Cardiac fibroblast (primary cell): Measurements from ENCODE around the gene PC.
A peak's percentile ranks its signal among the peaks of the same experiment; 100 is the strongest.

Experiments
- DNase-seq, 2 donors: peaks; one replicate each; pipeline versions ENCODE4 v3.0.0 to v3.0.0-alpha.2; 2010; ENCODE audit warnings: low read depth in 2 of 2
- H3K4me3 ChIP-seq, 2 donors: replicated peaks in 1 of 2; 1 replicate in 1 of 2; 2 replicates in 1 of 2; pipeline ENCODE4 v1.5.1; 2011; ENCODE audit warnings: low read depth in 2 of 2, low read length in 2 of 2, mild to moderate bottlenecking in 2 of 2, moderate library complexity in 1 of 2
- TF ChIP-seq, protein P1 (sequence below): IDR thresholded peaks from one replicate; pipeline ENCODE4 v1.5.1; 2011; ENCODE audit warnings: low read depth, mild to moderate bottlenecking, low read length, inconsistent platforms

Gene PC

DNA sequence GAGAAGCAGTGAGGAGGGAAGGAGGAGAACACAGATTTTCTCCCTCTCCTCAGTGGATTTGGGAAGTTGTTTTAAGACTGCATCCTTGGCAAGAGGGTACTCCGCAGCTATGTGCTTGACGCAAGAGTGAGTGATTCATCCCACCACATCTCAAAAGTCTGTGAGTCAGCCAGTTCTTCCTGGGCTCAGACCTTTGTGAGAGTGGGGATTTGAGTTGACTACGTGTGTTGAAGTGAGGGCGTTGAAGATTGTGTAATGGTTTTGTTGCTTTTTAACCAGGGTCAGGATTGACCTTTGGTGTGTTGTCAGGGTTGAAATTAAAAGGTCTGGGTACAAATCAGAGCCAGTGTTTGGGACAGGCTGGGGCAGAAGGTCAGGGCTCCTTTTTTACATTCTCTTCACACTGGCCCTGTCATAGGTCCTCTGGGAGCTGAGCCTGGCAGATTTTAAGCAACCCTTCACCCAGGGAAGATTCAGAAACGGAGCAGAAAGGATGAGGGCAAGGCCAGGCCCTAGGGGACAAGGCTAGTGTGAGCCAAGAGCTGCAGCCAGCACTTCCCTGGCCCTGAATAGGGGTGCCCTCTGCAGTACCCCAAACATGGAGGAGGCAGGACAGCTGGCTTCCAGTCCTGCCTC is 12.7 kb upstream of the PC start:
- peak; percentile 100 for DNase-seq
- H3K4me3 ChIP-seq: no peak overlapping the region
- TF ChIP-seq, protein P1, sequence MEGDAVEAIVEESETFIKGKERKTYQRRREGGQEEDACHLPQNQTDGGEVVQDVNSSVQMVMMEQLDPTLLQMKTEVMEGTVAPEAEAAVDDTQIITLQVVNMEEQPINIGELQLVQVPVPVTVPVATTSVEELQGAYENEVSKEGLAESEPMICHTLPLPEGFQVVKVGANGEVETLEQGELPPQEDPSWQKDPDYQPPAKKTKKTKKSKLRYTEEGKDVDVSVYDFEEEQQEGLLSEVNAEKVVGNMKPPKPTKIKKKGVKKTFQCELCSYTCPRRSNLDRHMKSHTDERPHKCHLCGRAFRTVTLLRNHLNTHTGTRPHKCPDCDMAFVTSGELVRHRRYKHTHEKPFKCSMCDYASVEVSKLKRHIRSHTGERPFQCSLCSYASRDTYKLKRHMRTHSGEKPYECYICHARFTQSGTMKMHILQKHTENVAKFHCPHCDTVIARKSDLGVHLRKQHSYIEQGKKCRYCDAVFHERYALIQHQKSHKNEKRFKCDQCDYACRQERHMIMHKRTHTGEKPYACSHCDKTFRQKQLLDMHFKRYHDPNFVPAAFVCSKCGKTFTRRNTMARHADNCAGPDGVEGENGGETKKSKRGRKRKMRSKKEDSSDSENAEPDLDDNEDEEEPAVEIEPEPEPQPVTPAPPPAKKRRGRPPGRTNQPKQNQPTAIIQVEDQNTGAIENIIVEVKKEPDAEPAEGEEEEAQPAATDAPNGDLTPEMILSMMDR: no peak

DNA sequence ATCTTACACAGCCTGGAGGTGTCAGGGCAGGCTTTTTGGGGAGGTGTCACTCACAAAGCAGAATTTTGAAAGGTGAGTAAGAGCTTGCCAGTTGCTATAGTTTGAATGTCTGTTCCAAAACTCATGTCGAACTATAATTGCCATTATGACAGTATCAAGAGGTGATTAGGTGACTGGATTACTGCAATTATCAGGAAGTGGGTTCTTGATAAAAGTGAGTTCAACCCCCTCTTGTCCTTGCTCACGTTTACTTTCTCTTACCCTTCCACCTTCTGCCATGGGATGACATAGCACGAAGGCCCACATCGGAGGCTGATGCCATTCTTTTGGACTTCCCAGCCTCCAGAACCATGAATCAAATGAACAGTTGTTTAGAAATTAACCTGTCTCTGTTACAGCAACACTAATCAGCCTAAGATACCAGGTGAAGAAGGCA is 12.2 kb upstream of the PC start:
- TF ChIP-seq, protein P1: no peak
- no peak overlapping the region for H3K4me3 ChIP-seq
- DNase-seq: no peak

DNA sequence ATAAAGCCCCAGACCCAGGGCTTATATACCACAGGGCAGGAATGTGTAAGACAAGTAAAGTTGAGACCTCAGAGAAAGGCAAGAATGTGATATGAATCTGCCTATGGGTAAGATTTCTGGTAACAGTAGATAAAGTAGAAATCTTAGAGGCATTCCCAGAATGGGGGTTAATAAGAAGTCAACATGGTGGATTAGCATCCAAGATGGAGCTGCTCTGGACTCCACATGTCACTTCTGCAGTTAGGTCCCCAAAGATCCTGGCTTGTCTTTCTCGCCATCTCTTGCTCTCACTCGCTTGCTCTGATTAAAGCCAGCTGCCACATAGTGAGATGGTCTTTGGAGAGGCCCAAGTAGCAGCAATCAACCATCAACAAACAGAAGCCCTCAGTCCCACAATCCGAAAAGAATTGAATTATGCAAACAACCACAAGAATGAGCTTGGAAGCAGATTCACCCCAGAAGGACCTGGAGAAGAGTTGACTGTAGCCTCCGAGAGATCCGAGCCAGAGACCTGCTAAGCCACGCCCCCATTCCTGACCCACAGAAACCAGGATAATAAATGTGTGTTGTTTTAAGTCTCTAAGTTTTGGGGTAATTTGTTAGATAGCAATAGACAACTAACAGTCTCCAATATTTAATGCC is 11.5 kb upstream of the PC start:
- TF ChIP-seq, protein P1: no peak
- DNase-seq: peak; percentile 77 to 87
- H3K4me3 ChIP-seq: no peak overlapping the region

DNA sequence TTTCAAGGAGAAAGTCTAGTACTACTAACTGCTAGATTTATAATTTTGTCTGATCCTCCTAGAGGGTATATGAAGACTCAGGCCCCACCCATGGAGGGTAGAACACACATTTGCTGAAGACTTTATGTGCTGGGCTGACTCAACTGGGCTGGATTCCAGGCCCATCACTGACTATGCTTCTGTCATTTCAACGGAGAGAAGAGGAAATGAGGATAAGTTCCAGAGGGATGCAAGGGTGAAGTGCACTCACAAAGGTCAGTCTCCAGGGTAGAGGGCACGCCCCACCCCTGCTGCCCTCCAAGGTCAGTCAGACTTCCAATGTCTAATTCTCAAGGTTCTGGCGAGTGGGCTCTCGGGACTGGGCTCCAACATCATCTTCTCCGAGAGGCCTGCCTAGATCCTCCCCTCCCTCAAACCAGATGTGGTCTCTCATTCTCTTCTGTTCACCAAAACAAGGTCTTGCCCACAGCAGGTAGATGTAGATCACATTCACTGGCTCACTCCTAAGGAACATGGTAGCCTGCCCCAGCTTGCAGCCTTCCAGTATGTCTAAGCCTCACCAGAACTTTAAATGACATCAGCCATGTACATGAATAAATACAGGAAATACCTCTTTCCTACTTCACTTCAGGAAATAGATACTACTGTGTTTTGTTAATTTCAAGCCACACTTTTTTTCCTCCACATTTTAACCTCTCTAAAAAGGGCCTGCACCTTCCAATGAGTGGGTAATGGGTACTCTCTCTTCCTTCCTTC is 9.7 kb upstream of the PC start:
- TF ChIP-seq, protein P1: no peak
- DNase-seq: peak; percentile 90 to 94
- no peak overlapping the region for H3K4me3 ChIP-seq

DNA sequence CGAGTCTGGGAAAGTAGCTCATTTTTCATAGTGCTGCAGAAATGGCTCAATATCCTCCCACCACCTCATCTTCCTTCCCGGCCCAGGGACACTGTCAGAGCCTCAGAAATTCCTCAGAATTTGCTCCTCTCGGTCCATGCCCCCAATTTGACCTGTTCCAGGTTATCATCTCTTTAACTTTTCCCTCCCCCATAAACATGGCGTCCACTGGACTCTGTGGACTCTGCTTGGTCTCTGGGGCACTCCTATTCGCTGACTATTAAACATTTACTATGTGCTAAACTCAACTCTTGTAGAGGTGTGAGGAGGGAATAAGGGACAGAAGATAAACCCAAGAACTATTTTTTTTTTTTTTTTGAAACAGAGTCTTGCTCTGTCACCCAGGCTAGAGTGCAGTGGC is 8.2 kb upstream of the PC start:
- TF ChIP-seq, protein P1: no peak
- no peak for DNase-seq

DNA sequence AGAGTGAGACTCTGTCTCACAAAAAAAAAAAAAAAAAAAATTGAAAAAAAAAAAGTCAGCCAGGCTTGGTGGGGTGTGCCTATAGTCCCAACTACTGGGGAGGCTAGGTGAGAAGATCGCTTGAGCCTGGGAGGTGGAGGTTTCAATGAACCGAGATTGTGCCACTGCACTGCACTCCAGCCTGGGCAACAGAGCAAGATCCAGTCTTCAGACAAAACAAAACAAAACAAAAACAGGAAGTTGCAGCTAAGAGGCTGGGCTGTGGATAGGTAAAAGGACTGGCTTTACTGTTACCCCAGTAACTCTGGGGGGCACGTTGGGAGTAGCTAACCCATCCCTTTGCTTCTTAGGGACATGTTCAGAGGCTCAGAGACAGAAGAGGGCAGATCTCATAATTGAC is 6.3 kb upstream of the PC start:
- TF ChIP-seq, protein P1: no peak
- DNase-seq: no peak
- H3K4me3 ChIP-seq: no peak overlapping the region

More for the DNA sequence above, 8.2 kb upstream of the PC start:
- H3K4me3 ChIP-seq: no peak overlapping the region
